ENCODE data around the gene CORO2A. TPM values are rescaled to one million over a fixed set of nuclear protein-coding genes. Genes with fewer than 3 reads are reported as not detected.
A peak's percentile ranks its signal among the peaks of the same experiment; 100 is the strongest.

Gene CORO2A
- total RNA-seq, 2 experiments from 2014 or later: 6.8 to 8.5 TPM

DNA sequence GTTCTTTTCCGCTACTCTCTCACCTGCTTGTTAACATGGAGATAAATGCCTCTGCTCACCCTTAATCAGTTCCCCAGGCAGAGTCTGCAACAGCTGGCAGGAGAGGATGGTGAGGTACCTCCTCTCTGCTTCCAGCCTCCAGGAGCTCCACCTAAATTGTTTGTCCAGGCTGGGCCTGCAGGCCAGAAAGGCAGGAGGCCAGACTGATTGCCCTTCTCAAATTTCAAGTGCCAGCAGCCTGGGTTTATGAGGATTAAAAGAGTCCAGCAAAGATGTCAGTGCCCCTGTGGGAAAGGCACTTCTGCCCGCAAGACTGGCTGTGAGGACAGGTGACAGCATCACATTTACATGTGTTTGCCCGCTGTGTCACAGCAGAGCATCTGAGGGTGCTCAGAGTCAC, 19.8 kb downstream of the CORO2A start:
- H3K27ac ChIP-seq (ENCODE audit: low read depth in 1 of 2, low read length in 2 of 2): no peak overlapping the region
- Mint-ChIP-seq H3K4me3 (no peak overlapping the region), H3K36me3 (ENCODE audit: low read depth) (no peaks in the 10 kb centered on the region), H3K27ac (no peak overlapping the region), H3K4me1 (ENCODE audit: low read depth) (peaks cover 43% of the 10 kb centered on the region), H3K9me3 (no peaks in the 10 kb centered on the region), H3K27me3 (no peaks in the 10 kb centered on the region)
- no peak overlapping the region for H3K4me3 ChIP-seq (ENCODE audit: low read length)
- ChIA-PET POLR2A (no interaction called here), CTCF (no interaction called here)
- H3K27me3 ChIP-seq (ENCODE audit: control insufficient read depth in 1 of 2, insufficient read depth in 2 of 2, low read length in 2 of 2): no peaks in the 10 kb centered on the region
- DNase-seq (no peak), ATAC-seq (ENCODE audit: poor library complexity) (no peak)
- H3K4me1 ChIP-seq (ENCODE audit: insufficient read depth, low read length): peaks cover 35% of the 10 kb centered on the region
- H3K36me3 ChIP-seq (ENCODE audit: insufficient read depth, low read length): peaks cover 2% of the 10 kb centered on the region
- intact Hi-C loops (cut with DNase I, micrococcal nuclease): no loop called here
- TF ChIP-seq, protein P1, sequence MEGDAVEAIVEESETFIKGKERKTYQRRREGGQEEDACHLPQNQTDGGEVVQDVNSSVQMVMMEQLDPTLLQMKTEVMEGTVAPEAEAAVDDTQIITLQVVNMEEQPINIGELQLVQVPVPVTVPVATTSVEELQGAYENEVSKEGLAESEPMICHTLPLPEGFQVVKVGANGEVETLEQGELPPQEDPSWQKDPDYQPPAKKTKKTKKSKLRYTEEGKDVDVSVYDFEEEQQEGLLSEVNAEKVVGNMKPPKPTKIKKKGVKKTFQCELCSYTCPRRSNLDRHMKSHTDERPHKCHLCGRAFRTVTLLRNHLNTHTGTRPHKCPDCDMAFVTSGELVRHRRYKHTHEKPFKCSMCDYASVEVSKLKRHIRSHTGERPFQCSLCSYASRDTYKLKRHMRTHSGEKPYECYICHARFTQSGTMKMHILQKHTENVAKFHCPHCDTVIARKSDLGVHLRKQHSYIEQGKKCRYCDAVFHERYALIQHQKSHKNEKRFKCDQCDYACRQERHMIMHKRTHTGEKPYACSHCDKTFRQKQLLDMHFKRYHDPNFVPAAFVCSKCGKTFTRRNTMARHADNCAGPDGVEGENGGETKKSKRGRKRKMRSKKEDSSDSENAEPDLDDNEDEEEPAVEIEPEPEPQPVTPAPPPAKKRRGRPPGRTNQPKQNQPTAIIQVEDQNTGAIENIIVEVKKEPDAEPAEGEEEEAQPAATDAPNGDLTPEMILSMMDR (IDR thresholded peaks at IDR 0.05): no peak
- H3K9me3 ChIP-seq (ENCODE audit: control insufficient read depth in 1 of 2, insufficient read depth in 1 of 2, low read length in 2 of 2): no peaks in the 10 kb centered on the region

DNA sequence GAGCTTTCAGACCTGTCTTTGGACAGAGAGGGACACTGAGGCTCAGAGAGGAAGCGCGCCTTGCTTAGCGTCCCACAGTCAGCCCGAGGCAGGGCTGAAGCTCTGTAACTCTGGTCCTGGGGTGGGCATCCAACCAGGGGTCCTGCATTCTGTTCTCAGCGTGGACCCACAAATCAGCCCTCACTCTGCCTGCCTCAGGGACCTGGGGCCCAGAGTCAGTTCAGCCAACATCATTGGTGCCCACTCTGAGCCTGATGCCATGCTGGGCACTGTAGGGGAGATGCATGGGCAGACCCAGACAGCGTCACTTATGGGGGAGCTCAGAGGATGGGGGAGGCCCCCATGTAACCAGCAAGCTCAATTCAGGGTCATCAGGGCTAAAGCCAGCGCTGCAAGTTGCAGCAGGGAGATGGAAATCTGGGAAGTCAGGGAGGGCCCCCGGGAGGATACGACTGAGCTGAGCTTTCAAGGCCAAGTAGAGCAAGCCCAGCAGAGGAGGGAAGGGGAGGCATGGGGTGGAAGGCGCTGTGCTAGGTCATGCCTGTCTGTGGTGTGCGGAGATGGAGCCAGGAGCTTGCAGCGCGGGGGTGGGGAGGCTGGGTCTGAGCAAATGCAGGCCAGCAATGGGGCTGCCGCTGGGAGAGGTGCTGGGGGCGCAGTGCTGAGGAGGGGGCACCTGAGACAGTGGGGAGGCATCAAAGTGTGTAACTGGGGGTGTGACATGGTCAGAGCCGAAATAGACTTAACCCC, 21.1 kb downstream of the CORO2A start:
- DNase-seq (peak in 1 of 14 experiments; percentile 15), ATAC-seq (ENCODE audit: poor library complexity) (no peak)
- Mint-ChIP-seq H3K4me1 (ENCODE audit: low read depth) (peaks cover 50% of the 10 kb centered on the region), H3K36me3 (ENCODE audit: low read depth) (no peaks in the 10 kb centered on the region), H3K4me3 (no peak overlapping the region), H3K27ac (no peak overlapping the region), H3K9me3 (no peaks in the 10 kb centered on the region), H3K27me3 (no peaks in the 10 kb centered on the region)
- intact Hi-C loops (cut with DNase I, micrococcal nuclease): no loop called here
- ChIA-PET CTCF (no interaction called here), POLR2A (interaction anchor here (0.5 kb wide), 1 partner anchor 68 kb away, joined by 3 read pairs; no protein-coding TSS in a partner anchor)
- TF ChIP-seq, protein P1 (IDR thresholded peaks at IDR 0.05): no peak
- no peaks in the 10 kb centered on the region for H3K27me3 ChIP-seq (ENCODE audit: control insufficient read depth in 1 of 2, insufficient read depth in 2 of 2, low read length in 2 of 2)
- H3K4me1 ChIP-seq (ENCODE audit: insufficient read depth, low read length): peaks cover 35% of the 10 kb centered on the region
- H3K36me3 ChIP-seq (ENCODE audit: insufficient read depth, low read length): peaks cover 2% of the 10 kb centered on the region
- no peak overlapping the region for H3K27ac ChIP-seq (ENCODE audit: low read depth in 1 of 2, low read length in 2 of 2)
- no peak overlapping the region for H3K4me3 ChIP-seq (ENCODE audit: low read length)
- H3K9me3 ChIP-seq (ENCODE audit: control insufficient read depth in 1 of 2, insufficient read depth in 1 of 2, low read length in 2 of 2): no peaks in the 10 kb centered on the region

DNA sequence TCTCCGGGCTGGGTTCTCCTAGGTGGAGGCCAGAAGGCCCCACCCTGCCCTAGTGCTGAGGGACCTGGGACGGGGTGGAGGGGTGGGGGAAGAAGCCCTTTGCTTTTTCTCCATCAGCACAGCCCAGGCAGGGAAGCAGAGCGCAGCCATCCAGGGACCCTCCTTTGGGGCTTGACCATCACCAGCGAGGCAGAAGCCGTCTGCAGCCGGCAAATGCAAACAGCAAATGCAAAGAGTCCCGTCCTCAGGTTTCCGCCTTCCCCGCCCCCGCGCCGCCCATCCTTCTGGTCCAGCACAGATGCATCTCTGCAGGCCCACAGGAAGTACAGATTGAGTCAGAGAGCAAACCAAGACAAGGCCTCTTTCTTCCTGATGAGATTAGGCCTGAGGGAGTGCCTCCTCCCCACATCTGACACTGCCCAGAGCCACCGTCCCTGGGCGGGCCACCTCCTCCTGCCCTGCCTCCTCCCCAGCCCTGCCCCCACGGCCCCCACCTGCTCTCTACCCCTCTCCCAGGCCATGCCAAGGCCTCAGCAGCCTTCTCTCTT, 23.4 kb downstream of the CORO2A start:
- no peaks in the 10 kb centered on the region for H3K27me3 Mint-ChIP-seq
- ATAC-seq (ENCODE audit: poor library complexity): peak; percentile 80
- DNase-seq: peak in 10 of 14 experiments; percentile 13 to 72 (median 31)
- Histone ChIP-seq H3K27me3 (ENCODE audit: control insufficient read depth in 1 of 2, insufficient read depth in 2 of 2, low read length in 2 of 2) (no peaks in the 10 kb centered on the region), H3K27ac (ENCODE audit: low read depth in 1 of 2, low read length in 2 of 2) (peak overlapping the region in 1 of 2 donors; percentile 50), H3K4me3 (ENCODE audit: low read length) (peak overlapping the region; percentile 6), H3K9me3 (ENCODE audit: control insufficient read depth in 1 of 2, insufficient read depth in 1 of 2, low read length in 2 of 2) (no peaks in the 10 kb centered on the region), H3K36me3 (ENCODE audit: insufficient read depth, low read length) (peaks cover 2% of the 10 kb centered on the region), H3K4me1 (ENCODE audit: insufficient read depth, low read length) (peaks cover 50% of the 10 kb centered on the region)
- H3K9me3 Mint-ChIP-seq: no peaks in the 10 kb centered on the region
- H3K4me3 Mint-ChIP-seq: peak overlapping the region; percentile 12
- CTCF ChIA-PET: interaction anchor here (1.3 kb wide), 1 partner anchor 51 kb away, joined by 3 read pairs; no protein-coding TSS in a partner anchor
- peak overlapping the region; percentile 75 for H3K27ac Mint-ChIP-seq
- POLR2A ChIA-PET: interaction anchor here (0.6 kb wide), 1 partner anchor 11 kb away, joined by 3 read pairs; no protein-coding TSS in a partner anchor
- H3K4me1 Mint-ChIP-seq (ENCODE audit: low read depth): peaks cover 61% of the 10 kb centered on the region
- no peaks in the 10 kb centered on the region for H3K36me3 Mint-ChIP-seq (ENCODE audit: low read depth)
- TF ChIP-seq, protein P1 (IDR thresholded peaks at IDR 0.05): no peak
- intact Hi-C loops (cut with DNase I, micrococcal nuclease): no loop called here
